H1 (cell line): Measurements from ENCODE around the gene CLGN. TPM values are rescaled to one million over a fixed set of nuclear protein-coding genes. Genes with fewer than 3 reads are reported as not detected.

Source experiments
- CTCF ChIA-PET: fragments of 300-600 bp; sonication (Branson Sonifier 250); formaldehyde crosslinking; loops from one replicate; lab custom pipeline; 2021; ENCODE audit not compliant: partially characterized antibody; lab: Charles Lee
- POLR2A ChIA-PET: fragments of 300-600 bp; sonication (Branson Sonifier 250); formaldehyde crosslinking; loops from one replicate; lab custom pipeline; 2021; ENCODE audit warnings: inconsistent platforms; ENCODE audit not compliant: partially characterized antibody; lab: Charles Lee
- DNase-seq, 2 experiments: peaks; one replicate each; pipeline versions ENCODE4 v3.0.0 to v3.0.0-alpha.2; 2010 to 2022; ENCODE audit warnings: low spot score in 2 of 2, low read depth in 1 of 2, mixed read lengths in 1 of 2
- FAIRE-seq: peaks from 2 replicates; lab custom pipeline; 2011; peaks lifted over from hg19 to GRCh38; lab: Jason Lieb, UNC
- H2AFZ ChIP-seq: 2 replicates; pipeline ENCODE4 v1.8.1; 2012; ENCODE audit warnings: low read length, inconsistent platforms
- H2AK5ac ChIP-seq: 2 replicates; pipeline ENCODE4 v1.6.1; 2013; ENCODE audit warnings: low read depth, low read length
- H2BK120ac ChIP-seq: replicated peaks from 2 replicates; pipeline ENCODE3; 2013; ENCODE audit warnings: low read depth, low read length, inconsistent platforms
- H2BK12ac ChIP-seq: 2 replicates; pipeline ENCODE4 v1.6.1; 2013; ENCODE audit warnings: low read depth, low read length
- H2BK15ac ChIP-seq: 2 replicates; pipeline ENCODE4 v1.6.1; 2013; ENCODE audit warnings: low read length
- H2BK20ac ChIP-seq: 2 replicates; pipeline ENCODE4 v1.6.1; 2013; ENCODE audit warnings: low read length
- H2BK5ac ChIP-seq: 2 replicates; pipeline ENCODE4 v1.6.1; 2013; ENCODE audit warnings: low read depth, low read length
- H3K14ac ChIP-seq: 2 replicates; pipeline ENCODE4 v1.6.1; 2013; ENCODE audit warnings: inconsistent platforms; ENCODE audit not compliant: insufficient read length
- H3K18ac ChIP-seq: 2 replicates; pipeline ENCODE4 v1.6.1; 2013; ENCODE audit warnings: low read length; ENCODE audit errors: extremely low read depth
- H3K23ac ChIP-seq: 2 replicates; pipeline ENCODE4 v1.6.1; 2013; ENCODE audit warnings: inconsistent platforms; ENCODE audit not compliant: insufficient read length
- H3K23me2 ChIP-seq: 2 replicates; pipeline ENCODE4 v1.6.1; 2013; ENCODE audit warnings: low read depth, low read length
- H3K27ac ChIP-seq: 2 replicates; pipeline ENCODE4 v1.6.1; 2011; ENCODE audit warnings: low read depth, low read length, inconsistent platforms
- H3K27me3 ChIP-seq, 4 experiments: replicated peaks in 1 of 4; 1 replicate in 1 of 4; 2 replicates in 3 of 4; pipeline versions ENCODE4 v1.6.1 to v1.8.1; 2011 to 2013; ENCODE audit warnings: low read length in 3 of 4, mild to moderate bottlenecking in 3 of 4, inconsistent platforms in 2 of 4, mixed read lengths in 2 of 4, moderate library complexity in 1 of 4; ENCODE audit not compliant: control insufficient read depth in 3 of 4, insufficient read depth in 3 of 4; ENCODE audit errors: extremely low read depth in 1 of 4
- H3K36me3 ChIP-seq, 4 experiments: 2 replicates each; pipeline versions ENCODE4 v1.6.1 to v1.8.1; 2011 to 2013; ENCODE audit warnings: mild to moderate bottlenecking in 4 of 4, low read length in 3 of 4, moderate library complexity in 2 of 4, control low read depth in 1 of 4, inconsistent platforms in 1 of 4; ENCODE audit not compliant: insufficient read depth in 4 of 4, control insufficient read depth in 2 of 4
- H3K4ac ChIP-seq: replicated peaks from 2 replicates; pipeline ENCODE3; 2013; ENCODE audit warnings: low read length, low read depth, mixed read lengths, inconsistent platforms; ENCODE audit not compliant: insufficient read length
- H3K4me1 ChIP-seq, 4 experiments: replicated peaks in 1 of 4; 1 replicate in 1 of 4; 2 replicates in 3 of 4; pipeline versions ENCODE4 v1.6.1 to v1.8.1; 2011 to 2013; ENCODE audit warnings: low read length in 3 of 4, inconsistent platforms in 2 of 4, mixed read lengths in 1 of 4; ENCODE audit not compliant: insufficient read depth in 4 of 4, control insufficient read depth in 3 of 4
- H3K4me2 ChIP-seq, 2 experiments: 2 replicates each; pipeline versions ENCODE4 v1.6.1 to v1.8.1; 2011 to 2013; ENCODE audit warnings: low read depth in 2 of 2, low read length in 2 of 2, control low read depth in 1 of 2, inconsistent platforms in 1 of 2, mild to moderate bottlenecking in 1 of 2; ENCODE audit not compliant: insufficient read depth in 1 of 2
- H3K4me3 ChIP-seq, 4 experiments: fragments of 200-600, 300-600 bp in 1 of 4; sonication (generic), shearing (Covaris generic), sonication (Bioruptor Twin) in 1 of 4; 2 replicates each; pipeline versions ENCODE4 v1.5.1 to v1.8.1; 2011 to 2016; ENCODE audit warnings: low read length in 4 of 4, low read depth in 3 of 4, control low read depth in 2 of 4, inconsistent platforms in 2 of 4, mild to moderate bottlenecking in 2 of 4, mixed read lengths in 1 of 4, moderate library complexity in 1 of 4; ENCODE audit not compliant: insufficient read depth in 2 of 4; ENCODE audit errors: extremely low read depth in 1 of 4
- H3K56ac ChIP-seq: replicated peaks from 2 replicates; pipeline ENCODE3; 2013; ENCODE audit warnings: low read depth, mild to moderate bottlenecking, mixed read lengths, low read length, inconsistent platforms; ENCODE audit not compliant: insufficient read length
- H3K79me1 ChIP-seq: 2 replicates; pipeline ENCODE4 v1.6.1; 2013; ENCODE audit warnings: low read depth, low read length, control low read depth
- H3K79me2 ChIP-seq, 2 experiments: 2 replicates each; pipeline versions ENCODE4 v1.6.1 to v1.8.1; 2012 to 2013; ENCODE audit warnings: low read length in 2 of 2, mild to moderate bottlenecking in 2 of 2, inconsistent platforms in 1 of 2; ENCODE audit not compliant: insufficient read depth in 2 of 2, control insufficient read depth in 1 of 2
- H3K9ac ChIP-seq, 4 experiments: replicated peaks in 1 of 4; 1 replicate in 1 of 4; 2 replicates in 3 of 4; pipeline versions ENCODE4 v1.6.1 to v1.8.1; 2011 to 2013; ENCODE audit warnings: low read depth in 3 of 4, low read length in 3 of 4, control low read depth in 2 of 4, mild to moderate bottlenecking in 2 of 4, moderate library complexity in 2 of 4, inconsistent platforms in 1 of 4; ENCODE audit errors: extremely low read depth in 1 of 4
- H3K9me3 ChIP-seq, 2 experiments: 2 replicates each; pipeline versions ENCODE4 v1.6.1 to v1.8.1; 2012 to 2013; ENCODE audit warnings: mild to moderate bottlenecking in 2 of 2, moderate library complexity in 2 of 2, control low read depth in 1 of 2, inconsistent platforms in 1 of 2, low read depth in 1 of 2, low read length in 1 of 2, mixed read lengths in 1 of 2; ENCODE audit not compliant: insufficient read depth in 2 of 2
- H4K20me1 ChIP-seq, 2 experiments: replicated peaks in 1 of 2; 2 replicates each; pipeline versions ENCODE3 to v1.8.1; 2011 to 2013; ENCODE audit warnings: inconsistent platforms in 2 of 2, low read length in 2 of 2, mild to moderate bottlenecking in 1 of 2; ENCODE audit not compliant: insufficient read depth in 2 of 2, control insufficient read depth in 1 of 2
- H4K5ac ChIP-seq: 2 replicates; pipeline ENCODE4 v1.6.1; 2013; ENCODE audit warnings: low read length, low read depth, mixed read lengths, inconsistent platforms; ENCODE audit not compliant: insufficient read length
- H4K8ac ChIP-seq: 2 replicates; pipeline ENCODE4 v1.8.0; 2013; ENCODE audit warnings: mild to moderate bottlenecking, moderate library complexity, low read length, inconsistent platforms; ENCODE audit not compliant: insufficient read depth; ENCODE audit errors: extremely low read depth
- H4K91ac ChIP-seq: replicated peaks from 2 replicates; pipeline ENCODE3; 2013; ENCODE audit warnings: low read length, mixed read lengths, inconsistent platforms; ENCODE audit not compliant: insufficient read length
- CREB1 ChIP-seq: IDR thresholded peaks from 2 replicates; pipeline ENCODE4 v1.6.1; 2012; ENCODE audit warnings: inconsistent platforms
- CTCF ChIP-seq, 3 experiments: IDR thresholded peaks; 1 replicate in 2 of 3; 2 replicates in 1 of 3; pipeline versions ENCODE4 v1.5.1 to v1.6.1; 2011; ENCODE audit warnings: low read length in 3 of 3, mild to moderate bottlenecking in 3 of 3, inconsistent platforms in 2 of 3, low read depth in 1 of 3, moderate library complexity in 1 of 3; ENCODE audit not compliant: insufficient read depth in 1 of 3; ENCODE audit errors: control extremely low read depth in 1 of 3
- E2F6 ChIP-seq: IDR thresholded peaks from 2 replicates; pipeline ENCODE4 v1.6.1; 2012; ENCODE audit warnings: inconsistent platforms
- RAD21 ChIP-seq, 2 experiments: IDR thresholded peaks in 1 of 2; conservative IDR thresholded peaks in 1 of 2; 2 replicates each; pipeline ENCODE4 v1.6.1; 2011; ENCODE audit warnings: low read depth in 2 of 2, low read length in 2 of 2, improper control_type of control experiment in 1 of 2, inconsistent platforms in 1 of 2, mild to moderate bottlenecking in 1 of 2, moderate library complexity in 1 of 2
- SRF ChIP-seq: IDR thresholded peaks from 2 replicates; pipeline ENCODE4 v1.6.1; 2011; ENCODE audit warnings: mild to moderate bottlenecking, low read depth, low read length, moderate library complexity
- WGBS, 2 experiments: shearing (Covaris generic) in 1 of 2; methylation state at CpG; one replicate each; pipeline versions ENCODE4 v1.1.6 to v1.1.7; 2013 to 2015; ENCODE audit warnings: low lambda C conversion rate in 2 of 2, mixed read lengths in 2 of 2, inconsistent platforms in 1 of 2, low coverage in 1 of 2, missing lambda C conversion rate in 1 of 2; ENCODE audit not compliant: insufficient replicate concordance in 2 of 2, insufficient coverage in 1 of 2, insufficient read length in 1 of 2; ENCODE audit errors: extremely low coverage in 1 of 2, missing lambda C conversion rate in 1 of 2; 5-methylcytosine and 5-hydroxymethylcytosine counted together
- polyA plus RNA-seq, 7 experiments: library from polyadenylated mRNA; depleted of rRNA in 3 of 7; stranded (reverse) in 5 of 7; unstranded in 2 of 7; fragments of >200 nt in 5 of 7; fragments of 200-250 nt in 2 of 7; gene quantifications; 1 replicate in 5 of 7; 2 replicates in 1 of 7; 4 replicates in 1 of 7; pipeline versions ENCODE4 v1.2.1 to v1.2.3, GENCODE V29; 2011 to 2013; ENCODE audit warnings: missing spikeins in 2 of 7, mixed read lengths in 2 of 7
- total RNA-seq: library from RNA; stranded (reverse); fragmentation: NEBNext Ultra II Directional; extraction: Animal tissue kit (Norgen Biotek cat#: 25700); gene quantifications from 2 replicates; pipeline ENCODE4 v1.2.1, GENCODE V29; 2021

The CLGN gene
- total and polyA plus RNA-seq, 2 of the 8 experiments (the other 6 are each of a cell fraction or from before 2014, with no cell fraction given) = 1.7 to 3.1 TPM

DNA sequence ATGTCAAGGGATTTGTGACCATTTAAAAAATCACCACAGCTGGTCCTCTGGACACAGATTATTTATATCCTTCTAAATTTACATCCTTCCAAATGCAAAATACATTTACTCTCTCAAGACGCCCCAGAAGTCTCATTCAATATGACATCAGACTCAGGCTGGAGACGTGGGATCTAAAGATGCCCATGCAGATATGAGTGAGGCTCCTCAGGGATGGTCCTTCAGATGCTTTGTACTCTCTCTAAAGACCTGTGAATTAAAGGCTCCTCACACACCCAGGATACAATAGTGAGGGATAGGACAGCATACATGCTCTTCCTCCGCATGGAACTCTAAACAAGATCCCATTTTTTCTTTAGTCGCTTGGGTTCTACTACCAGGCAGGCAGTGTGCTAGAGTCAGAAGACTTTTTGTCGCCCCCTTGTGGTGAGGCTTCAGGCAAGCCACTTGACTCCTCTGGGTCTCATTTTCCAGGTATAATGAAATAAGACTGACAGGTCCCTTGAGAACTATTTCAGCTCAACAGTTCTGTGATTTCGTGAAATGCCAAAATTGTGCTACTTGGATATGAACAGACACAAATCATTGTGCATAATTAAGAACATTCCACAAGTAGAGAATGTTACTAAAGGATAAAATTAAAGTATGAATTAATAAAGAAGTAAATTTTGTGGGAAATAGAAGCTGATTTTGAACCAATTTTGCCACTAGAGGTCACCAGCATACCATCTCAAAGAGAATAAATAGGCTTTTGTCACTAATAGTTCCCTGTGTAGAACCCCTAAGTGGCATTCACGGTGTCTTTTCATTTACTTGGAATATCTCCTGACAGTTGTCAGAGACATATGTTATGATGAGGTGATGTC, 67.7 kb downstream of the CLGN start:
- Histone ChIP-seq H4K20me1 (no peaks in the 10 kb centered on the region), H2BK15ac (no peak overlapping the region), H3K27ac (no peak overlapping the region), H2BK12ac (no peak overlapping the region), H3K18ac (no peak overlapping the region), H3K4me1 (no peaks in the 10 kb centered on the region), H4K5ac (no peak overlapping the region), H3K27me3 (peaks cover 0 to 2% (median 0%) of the 10 kb centered on the region in 4 experiments; a peak in 1 of 7 replicates), H2BK20ac (no peak overlapping the region), H3K23me2 (no peaks in the 10 kb centered on the region), H3K14ac (no peak overlapping the region), H4K91ac (no peak overlapping the region), H3K79me1 (no peaks in the 10 kb centered on the region), H2AK5ac (no peak overlapping the region), H3K4ac (no peak overlapping the region), H3K4me3 (no peak overlapping the region), H3K23ac (no peak overlapping the region), H3K56ac (no peak overlapping the region), H4K8ac (no peak overlapping the region), H3K79me2 (no peaks in the 10 kb centered on the region), H2BK5ac (no peak overlapping the region), H3K4me2 (no peak overlapping the region), H2BK120ac (no peak overlapping the region), H2AFZ (no peak overlapping the region), H3K9me3 (no peaks in the 10 kb centered on the region), H3K9ac (no peak overlapping the region), H3K36me3 (no peaks in the 10 kb centered on the region)
- 48% methylated on average over 7 of the region's 7 CpGs; no CpG with 5 or more reads in 1 of the 2 experiments for WGBS, 2 experiments
- ChIA-PET CTCF (interaction anchor here (0.6 to 3.4 kb wide), 89 partner anchors 9 to 641 kb away, joined by 3 to 44 read pairs (median 5); partner anchors contain the start of genes CLGN, ELMOD2, MGAT4D and SCOC), POLR2A (interaction anchor here (1.6 kb wide), 1 partner anchor 10 kb away, joined by 3 read pairs; no protein-coding TSS in a partner anchor)
- FAIRE-seq (peak; percentile 88), DNase-seq (peak; percentile 47 to 88)
- TF ChIP-seq RAD21 (IDR thresholded peaks at IDR 0.05 in 1 of 2, conservative IDR thresholded peaks at IDR 0.05 in 1 of 2; ENCODE audit: low read depth in 2 of 2, low read length in 2 of 2) (peak; percentile 63 to 68), SRF (no peak), CREB1 (0 out of 2 replicates have a peak, but pooled peaks have one; percentile 22), CTCF (IDR thresholded peaks at IDR 0.05; ENCODE audit: control extremely low read depth in 1 of 3, insufficient read depth in 1 of 3, low read depth in 1 of 3, low read length in 3 of 3) (peak; percentile 66 to 91 (median 83)), E2F6 (no peak)
